MCF 10A (cell line): Measurements from ENCODE around the gene KLHL30. TPM values are rescaled to one million over a fixed set of nuclear protein-coding genes. Genes with fewer than 3 reads are reported as not detected.

Experiments used
- BruUV-seq: library from RNA; stranded (reverse); fragments of 400-500 nt; replicated peaks from 2 replicates; lab custom pipeline; 2021; lab: Mats Ljungman, UMichigan
- CTCF ChIA-PET: fragments of 300-600 bp; sonication (Branson Sonifier 250); formaldehyde crosslinking; extraction: SDS; loops from one replicate; lab custom pipeline; 2021; ENCODE audit warnings: antibody characterized with exemption, inconsistent platforms; lab: Yijun Ruan, JAX
- POLR2A ChIA-PET: fragments of 300-600, 350-650 bp; sonication (Branson Sonifier 250); formaldehyde crosslinking; extraction: SDS; loops from one replicate; lab custom pipeline; 2020; ENCODE audit warnings: antibody characterized with exemption, inconsistent platforms; lab: Yijun Ruan, JAX
- DNase-seq: peaks from one replicate; pipeline ENCODE4 v3.0.0-alpha.2; 2018; ENCODE audit not compliant: unreplicated experiment
- H3K27ac Mint-ChIP-seq: one replicate; pipeline ENCODE4 v1.8.0; 2022; ENCODE audit warnings: mild to moderate bottlenecking, low read depth, mixed read lengths; ENCODE audit not compliant: unreplicated experiment
- H3K27me3 Mint-ChIP-seq: one replicate; pipeline ENCODE4 v1.8.0; 2022; ENCODE audit warnings: mixed read lengths; ENCODE audit not compliant: insufficient read depth, unreplicated experiment
- H3K36me3 Mint-ChIP-seq: one replicate; pipeline ENCODE4 v1.8.0; 2022; ENCODE audit warnings: mild to moderate bottlenecking, moderate library complexity, mixed read lengths; ENCODE audit not compliant: insufficient read depth, unreplicated experiment
- H3K4me1 Mint-ChIP-seq: one replicate; pipeline ENCODE4 v1.8.0; 2022; ENCODE audit warnings: mixed read lengths; ENCODE audit not compliant: insufficient read depth, unreplicated experiment
- H3K4me3 Mint-ChIP-seq: one replicate; pipeline ENCODE4 v1.8.0; 2022; ENCODE audit warnings: mild to moderate bottlenecking, moderate library complexity, mixed read lengths; ENCODE audit not compliant: unreplicated experiment
- H3K9me3 Mint-ChIP-seq: one replicate; pipeline ENCODE4 v1.8.0; 2022; ENCODE audit warnings: mixed read lengths; ENCODE audit not compliant: unreplicated experiment
- CTCF ChIP-seq: fragments of 200-600 bp; IDR thresholded peaks from one replicate; pipeline ENCODE4 v1.8.0; 2022; ENCODE audit warnings: antibody characterized with exemption, mild to moderate bottlenecking; ENCODE audit not compliant: unreplicated experiment
- intact Hi-C: fragments of 100-400 bp; cut with micrococcal nuclease; formaldehyde crosslinking; loops from 2 replicates; pipeline ENCODE4 v1.14.1; 2022
- total RNA-seq: library from RNA; stranded (reverse); gene quantifications from 2 replicates; pipeline ENCODE4 v1.2.3, GENCODE V29; 2022

Gene KLHL30
- total RNA-seq, 1 experiment from 2014 or later, result 0.35 TPM

- no peak overlapping the region for H3K27ac Mint-ChIP-seq
- H3K36me3 Mint-ChIP-seq, result no peaks in the 10 kb centered on the region
- BruUV-seq, result no TSS peak
- no peak for DNase-seq
- H3K4me1 Mint-ChIP-seq, result peaks cover 5% of the 10 kb centered on the region
- no peaks in the 10 kb centered on the region for H3K27me3 Mint-ChIP-seq
- H3K9me3 Mint-ChIP-seq, result no peaks in the 10 kb centered on the region
- H3K4me3 Mint-ChIP-seq, result no peak overlapping the region
- ChIA-PET POLR2A (interaction anchor here (1.1 kb wide), 1 partner anchor 15 kb away, joined by 3 read pairs; no protein-coding TSS in a partner anchor), CTCF (no interaction called here)
- intact Hi-C loops, result no loop called here
- TF ChIP-seq CTCF, result no peak
Observed at GRCh38 chr2:238155051-238155760, 16.7 kb downstream of the KLHL30 start.

- Mint-ChIP-seq H3K27ac (no peak overlapping the region), H3K27me3 (no peaks in the 10 kb centered on the region), H3K9me3 (no peaks in the 10 kb centered on the region), H3K36me3 (no peaks in the 10 kb centered on the region), H3K4me1 (peaks cover 5% of the 10 kb centered on the region), H3K4me3 (no peak overlapping the region)
- TF ChIP-seq CTCF, result no peak
- DNase-seq, result no peak
- BruUV-seq, result no TSS peak
- intact Hi-C loops, result no loop called here
- POLR2A ChIA-PET, result interaction anchor here (1.1 kb wide), 1 partner anchor 14 kb away, joined by 3 read pairs; no protein-coding TSS in a partner anchor
- CTCF ChIA-PET, result interaction anchor here (0.6 kb wide), 1 partner anchor 22 kb away, joined by 3 read pairs; no protein-coding TSS in a partner anchor
Observed at GRCh38 chr2:238155761-238156694, 17.6 kb downstream of the KLHL30 start.

GRCh38 chr2:238157506-238158017 lies 19.1 kb downstream of the KLHL30 start:
- no peak for TF ChIP-seq CTCF
- Mint-ChIP-seq H3K27me3 (no peaks in the 10 kb centered on the region), H3K27ac (no peak overlapping the region), H3K4me3 (no peak overlapping the region), H3K9me3 (no peaks in the 10 kb centered on the region), H3K36me3 (no peaks in the 10 kb centered on the region), H3K4me1 (peaks cover 5% of the 10 kb centered on the region)
- ChIA-PET POLR2A (no interaction called here), CTCF (interaction anchor here (0.6 kb wide), 1 partner anchor 249 kb away, joined by 3 read pairs; no protein-coding TSS in a partner anchor)
- intact Hi-C loops, result loop anchor here (2.0 kb wide), 1 partner anchor 299 kb away; the partner anchor contains the start of gene RAMP1
- no peak for DNase-seq
- BruUV-seq, result no TSS peak
